Measurements from ENCODE around the gene SCNN1B.

DNA sequence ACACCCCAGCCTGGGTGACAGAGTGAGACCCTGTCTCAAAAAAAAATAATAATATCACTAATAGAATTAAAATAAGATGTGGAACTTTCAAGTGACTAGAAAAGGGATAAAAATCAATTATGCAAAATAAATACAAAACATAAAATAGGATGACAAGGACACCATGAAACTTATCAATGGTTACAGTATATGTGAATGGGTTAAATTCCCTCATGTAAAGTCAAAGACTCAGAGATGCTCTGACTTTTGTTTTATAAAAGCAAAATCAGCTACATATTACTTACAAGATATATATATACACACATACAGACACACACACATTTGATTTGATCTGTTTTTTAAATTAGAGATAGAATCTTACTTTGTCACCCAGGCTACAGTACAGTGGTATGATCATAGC lies 33.5 kb upstream of the SCNN1B start:
- TF ChIP-seq, protein P1, sequence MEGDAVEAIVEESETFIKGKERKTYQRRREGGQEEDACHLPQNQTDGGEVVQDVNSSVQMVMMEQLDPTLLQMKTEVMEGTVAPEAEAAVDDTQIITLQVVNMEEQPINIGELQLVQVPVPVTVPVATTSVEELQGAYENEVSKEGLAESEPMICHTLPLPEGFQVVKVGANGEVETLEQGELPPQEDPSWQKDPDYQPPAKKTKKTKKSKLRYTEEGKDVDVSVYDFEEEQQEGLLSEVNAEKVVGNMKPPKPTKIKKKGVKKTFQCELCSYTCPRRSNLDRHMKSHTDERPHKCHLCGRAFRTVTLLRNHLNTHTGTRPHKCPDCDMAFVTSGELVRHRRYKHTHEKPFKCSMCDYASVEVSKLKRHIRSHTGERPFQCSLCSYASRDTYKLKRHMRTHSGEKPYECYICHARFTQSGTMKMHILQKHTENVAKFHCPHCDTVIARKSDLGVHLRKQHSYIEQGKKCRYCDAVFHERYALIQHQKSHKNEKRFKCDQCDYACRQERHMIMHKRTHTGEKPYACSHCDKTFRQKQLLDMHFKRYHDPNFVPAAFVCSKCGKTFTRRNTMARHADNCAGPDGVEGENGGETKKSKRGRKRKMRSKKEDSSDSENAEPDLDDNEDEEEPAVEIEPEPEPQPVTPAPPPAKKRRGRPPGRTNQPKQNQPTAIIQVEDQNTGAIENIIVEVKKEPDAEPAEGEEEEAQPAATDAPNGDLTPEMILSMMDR (conservative IDR thresholded peaks at IDR 0.05 in 1 of 2, IDR thresholded peaks at IDR 0.05 in 1 of 2; ENCODE audit: low read depth in 1 of 2, low read length in 2 of 2), result no peak
- TF ChIP-seq EZH2 (IDR thresholded peaks at IDR 0.05; ENCODE audit: low read length, missing control alignments), result no peak
